ENCODE measurements around the gene CRYL1. TPM values are rescaled to one million over a fixed set of nuclear protein-coding genes. Genes with fewer than 3 reads are reported as not detected.

Gene CRYL1
- total RNA-seq, 1 experiment from 2014 or later, result 26.5 TPM

DNA sequence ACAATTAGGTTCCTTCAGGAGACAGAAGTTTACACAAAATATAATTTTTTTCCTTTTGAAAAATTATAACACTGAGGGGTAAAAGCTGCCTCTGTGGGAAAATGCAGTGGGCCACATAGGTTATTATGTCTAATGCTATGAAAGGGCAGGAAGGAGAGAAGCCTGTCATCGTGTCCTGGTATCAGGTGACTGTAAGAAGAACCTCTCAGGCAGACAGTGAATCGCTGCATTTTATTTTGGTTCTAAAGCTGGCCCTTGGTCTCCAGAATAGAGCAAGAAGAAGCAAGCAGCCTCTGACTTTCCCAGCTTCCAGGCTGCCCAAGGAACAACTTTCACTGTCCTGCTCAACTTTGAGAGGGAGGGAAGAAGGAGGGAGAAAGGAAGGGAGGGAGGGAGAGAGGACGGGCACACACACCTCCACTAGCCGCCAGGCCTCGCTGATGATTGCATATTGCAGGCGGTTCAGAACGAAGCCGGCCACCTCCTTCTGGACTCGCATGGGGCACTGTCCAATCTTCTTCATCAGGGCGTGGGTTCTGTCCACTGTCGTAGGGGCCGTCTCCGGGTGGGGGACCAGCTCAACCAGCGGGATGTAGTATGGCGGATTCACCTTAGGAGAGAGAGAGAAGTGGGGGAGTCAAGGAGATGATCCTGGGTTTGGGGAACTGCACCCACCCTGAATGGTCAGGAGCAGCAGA, 93.8 kb downstream of the CRYL1 start:
- ChIA-PET CTCF (no interaction called here), RAD21 (ENCODE audit: low non-redundant PET in 1 of 2, low total read pairs in 2 of 2, uncharacterized antibody in 2 of 2, unreplicated experiment in 2 of 2) (no interaction called here), POLR2A (no interaction called here)
- TF ChIP-seq TCF7L2 (IDR thresholded peaks at IDR 0.05; ENCODE audit: borderline replicate concordance, extremely low read depth, insufficient read depth, insufficient read length) (no peak), ZFX (IDR thresholded peaks at IDR 0.05) (no peak), FOSL1 (IDR thresholded peaks at IDR 0.05; ENCODE audit: low read depth) (no peak), ZNF274 (IDR thresholded peaks at IDR 0.05; ENCODE audit: low read depth, low read length) (no peak), SRF (IDR thresholded peaks at IDR 0.05; ENCODE audit: low read depth) (no peak), SIN3A (IDR thresholded peaks at IDR 0.05; ENCODE audit: low read depth) (no peak), JUND (IDR thresholded peaks at IDR 0.05) (no peak), RAD21 (IDR thresholded peaks at IDR 0.05; ENCODE audit: low read depth) (no peak), CEBPB (IDR thresholded peaks at IDR 0.05; ENCODE audit: low read depth) (no peak), ELF1 (IDR thresholded peaks at IDR 0.05; ENCODE audit: borderline replicate concordance, low read depth) (no peak), POLR2A (IDR thresholded peaks at IDR 0.05; ENCODE audit: borderline replicate concordance, extremely low read depth, insufficient read depth, insufficient read length) (no peak), POLR2AphosphoS5 (IDR thresholded peaks at IDR 0.05; ENCODE audit: low read depth, low read length) (no peak), YY1 (IDR thresholded peaks at IDR 0.05; ENCODE audit: extremely low read depth, insufficient replicate concordance, low read depth, low read length) (no peak), EZH2phosphoT487 (IDR thresholded peaks at IDR 0.05; ENCODE audit: borderline replicate concordance) (no peak)
- TF ChIP-seq, protein P1, sequence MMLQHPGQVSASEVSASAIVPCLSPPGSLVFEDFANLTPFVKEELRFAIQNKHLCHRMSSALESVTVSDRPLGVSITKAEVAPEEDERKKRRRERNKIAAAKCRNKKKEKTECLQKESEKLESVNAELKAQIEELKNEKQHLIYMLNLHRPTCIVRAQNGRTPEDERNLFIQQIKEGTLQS (IDR thresholded peaks at IDR 0.05), result no peak
- TF ChIP-seq, protein P2, sequence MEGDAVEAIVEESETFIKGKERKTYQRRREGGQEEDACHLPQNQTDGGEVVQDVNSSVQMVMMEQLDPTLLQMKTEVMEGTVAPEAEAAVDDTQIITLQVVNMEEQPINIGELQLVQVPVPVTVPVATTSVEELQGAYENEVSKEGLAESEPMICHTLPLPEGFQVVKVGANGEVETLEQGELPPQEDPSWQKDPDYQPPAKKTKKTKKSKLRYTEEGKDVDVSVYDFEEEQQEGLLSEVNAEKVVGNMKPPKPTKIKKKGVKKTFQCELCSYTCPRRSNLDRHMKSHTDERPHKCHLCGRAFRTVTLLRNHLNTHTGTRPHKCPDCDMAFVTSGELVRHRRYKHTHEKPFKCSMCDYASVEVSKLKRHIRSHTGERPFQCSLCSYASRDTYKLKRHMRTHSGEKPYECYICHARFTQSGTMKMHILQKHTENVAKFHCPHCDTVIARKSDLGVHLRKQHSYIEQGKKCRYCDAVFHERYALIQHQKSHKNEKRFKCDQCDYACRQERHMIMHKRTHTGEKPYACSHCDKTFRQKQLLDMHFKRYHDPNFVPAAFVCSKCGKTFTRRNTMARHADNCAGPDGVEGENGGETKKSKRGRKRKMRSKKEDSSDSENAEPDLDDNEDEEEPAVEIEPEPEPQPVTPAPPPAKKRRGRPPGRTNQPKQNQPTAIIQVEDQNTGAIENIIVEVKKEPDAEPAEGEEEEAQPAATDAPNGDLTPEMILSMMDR (IDR thresholded peaks at IDR 0.05 in 2 of 3, conservative IDR thresholded peaks at IDR 0.05 in 1 of 3; ENCODE audit: borderline replicate concordance in 1 of 3, insufficient read depth in 1 of 3, low read depth in 2 of 3, low read length in 2 of 3), result no peak
- TF ChIP-seq, protein P3, sequence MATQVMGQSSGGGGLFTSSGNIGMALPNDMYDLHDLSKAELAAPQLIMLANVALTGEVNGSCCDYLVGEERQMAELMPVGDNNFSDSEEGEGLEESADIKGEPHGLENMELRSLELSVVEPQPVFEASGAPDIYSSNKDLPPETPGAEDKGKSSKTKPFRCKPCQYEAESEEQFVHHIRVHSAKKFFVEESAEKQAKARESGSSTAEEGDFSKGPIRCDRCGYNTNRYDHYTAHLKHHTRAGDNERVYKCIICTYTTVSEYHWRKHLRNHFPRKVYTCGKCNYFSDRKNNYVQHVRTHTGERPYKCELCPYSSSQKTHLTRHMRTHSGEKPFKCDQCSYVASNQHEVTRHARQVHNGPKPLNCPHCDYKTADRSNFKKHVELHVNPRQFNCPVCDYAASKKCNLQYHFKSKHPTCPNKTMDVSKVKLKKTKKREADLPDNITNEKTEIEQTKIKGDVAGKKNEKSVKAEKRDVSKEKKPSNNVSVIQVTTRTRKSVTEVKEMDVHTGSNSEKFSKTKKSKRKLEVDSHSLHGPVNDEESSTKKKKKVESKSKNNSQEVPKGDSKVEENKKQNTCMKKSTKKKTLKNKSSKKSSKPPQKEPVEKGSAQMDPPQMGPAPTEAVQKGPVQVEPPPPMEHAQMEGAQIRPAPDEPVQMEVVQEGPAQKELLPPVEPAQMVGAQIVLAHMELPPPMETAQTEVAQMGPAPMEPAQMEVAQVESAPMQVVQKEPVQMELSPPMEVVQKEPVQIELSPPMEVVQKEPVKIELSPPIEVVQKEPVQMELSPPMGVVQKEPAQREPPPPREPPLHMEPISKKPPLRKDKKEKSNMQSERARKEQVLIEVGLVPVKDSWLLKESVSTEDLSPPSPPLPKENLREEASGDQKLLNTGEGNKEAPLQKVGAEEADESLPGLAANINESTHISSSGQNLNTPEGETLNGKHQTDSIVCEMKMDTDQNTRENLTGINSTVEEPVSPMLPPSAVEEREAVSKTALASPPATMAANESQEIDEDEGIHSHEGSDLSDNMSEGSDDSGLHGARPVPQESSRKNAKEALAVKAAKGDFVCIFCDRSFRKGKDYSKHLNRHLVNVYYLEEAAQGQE (IDR thresholded peaks at IDR 0.05; ENCODE audit: low read depth), result no peak
- H3K79me2 ChIP-seq (ENCODE audit: insufficient read depth, low read length), result no peaks in the 10 kb centered on the region
- BruUV-seq (replicated peaks), result no TSS peak
- H2AFZ ChIP-seq (ENCODE audit: low read depth, low read length, poor library complexity, severe bottlenecking), result no peak overlapping the region
- no peak overlapping the region for H3K27ac ChIP-seq (ENCODE audit: low read depth, low read length)
- H4K20me1 ChIP-seq (ENCODE audit: insufficient read depth), result no peaks in the 10 kb centered on the region
- intact Hi-C loops (cut with micrococcal nuclease), result no loop called here
- ATAC-seq (no peak), DNase-seq (ENCODE audit: low read depth, low spot score) (no peak)
- H3K4me1 ChIP-seq (ENCODE audit: control insufficient read depth in 1 of 2, insufficient read depth in 2 of 2, low read length in 2 of 2), result no peaks in the 10 kb centered on the region
- no peak overlapping the region for H3K4me3 ChIP-seq (replicated peaks in 1 of 2; ENCODE audit: low read depth in 1 of 2, low read length in 2 of 2)
- H3K9ac ChIP-seq (ENCODE audit: low read length), result no peak overlapping the region
- H3K36me3 ChIP-seq (ENCODE audit: control insufficient read depth in 1 of 2, insufficient read depth in 2 of 2, low read length in 2 of 2), result no peaks in the 10 kb centered on the region
- H3K4me2 ChIP-seq (ENCODE audit: low read length), result no peak overlapping the region
- no peaks in the 10 kb centered on the region for H3K9me3 ChIP-seq (ENCODE audit: control insufficient read depth in 1 of 2, insufficient read depth in 1 of 2, low read depth in 1 of 2, low read length in 2 of 2)
- no peaks in the 10 kb centered on the region for H3K9me2 ChIP-seq (ENCODE audit: insufficient read depth)
- no peaks in the 10 kb centered on the region for H3K27me3 ChIP-seq (ENCODE audit: insufficient read depth, low read length)

Measured in HCT116 (cell line).